NCI-H748 (cell line): ENCODE results near the gene PCGF3.
A peak's percentile ranks its signal among the peaks of the same experiment; 100 is the strongest.
"Not testable (repeated sequence)": the region's sequence is repeated elsewhere in the genome, so short reads cannot be mapped to it uniquely, and the experiment has no call there.

ENCODE experiments used
- DNase-seq: peaks from one replicate; lab custom pipeline; 2025; ENCODE audit not compliant: unreplicated experiment; lab: John Stamatoyannopoulos, UW

Gene PCGF3

DNA sequence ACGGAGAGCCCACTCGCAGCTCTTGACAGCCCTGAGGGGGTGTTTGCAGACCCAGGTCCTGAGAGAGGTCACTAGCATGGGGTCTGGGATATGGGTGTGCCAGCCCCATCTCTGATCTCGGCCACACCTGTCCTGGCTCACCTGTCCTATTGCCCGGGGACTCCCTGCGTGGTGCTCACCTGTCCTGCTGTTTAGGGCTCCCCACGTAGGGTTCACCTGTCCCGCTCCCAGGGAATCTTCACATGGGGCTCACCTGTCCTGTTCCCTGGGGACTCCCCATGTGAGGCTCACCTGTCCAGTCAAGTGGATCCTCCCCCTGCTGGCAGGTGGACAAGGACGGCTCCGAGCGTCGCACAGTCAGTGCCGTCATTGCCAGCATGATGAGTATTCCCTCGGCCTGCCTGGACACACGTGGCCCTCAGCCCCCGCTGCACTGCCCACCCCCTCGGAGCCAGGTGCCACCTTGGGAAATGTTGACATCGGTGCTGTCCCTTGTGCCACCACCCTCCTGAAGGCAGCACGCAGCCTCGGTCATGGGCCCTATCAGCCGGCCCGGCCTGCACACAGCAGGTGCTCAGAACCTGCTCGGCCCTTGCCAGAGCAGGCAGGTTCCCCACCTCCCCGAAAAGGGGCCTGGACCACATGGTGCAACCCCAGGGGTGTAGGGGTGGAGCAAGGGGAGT, 23.0 kb upstream of the PCGF3 start:
- peak; percentile 38 for DNase-seq

GRCh38 chr4:683247-683897, 22.3 kb upstream of the PCGF3 start:
- no peak for DNase-seq

GRCh38 chr4:683982-684622, 21.5 kb upstream of the PCGF3 start:
- peak; percentile 34 for DNase-seq

DNA sequence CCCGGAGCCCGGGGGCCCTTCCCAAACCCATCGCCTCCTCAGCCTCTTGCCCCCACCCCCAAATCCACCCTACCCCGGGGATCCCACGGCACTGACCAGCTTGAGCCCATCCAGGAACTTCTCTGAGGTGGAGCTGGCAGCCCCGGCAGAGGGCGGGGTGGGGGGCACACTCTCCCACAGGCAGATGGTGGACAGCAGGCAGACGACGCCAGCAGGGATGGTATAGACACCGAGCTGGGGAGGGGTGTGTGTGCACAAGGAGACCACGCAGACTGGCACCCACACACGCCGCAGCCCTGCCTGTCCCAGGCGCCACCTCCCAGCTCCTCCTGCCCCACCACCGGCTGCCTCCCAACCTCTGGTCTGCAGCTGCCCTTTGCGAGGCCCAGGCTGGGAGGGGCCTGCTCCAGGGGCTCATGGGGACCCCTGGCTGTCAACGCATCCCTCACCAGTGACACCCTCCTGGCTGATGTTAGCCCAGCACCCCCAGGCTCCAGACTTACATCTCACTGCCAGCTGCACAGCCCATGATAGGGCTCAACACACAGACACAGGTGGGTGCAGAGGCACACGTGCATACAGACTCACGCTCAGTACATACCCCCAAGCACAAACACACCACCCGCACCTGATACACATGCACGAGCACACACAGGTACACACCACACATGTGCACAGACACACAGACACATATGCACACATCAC, 20.9 kb upstream of the PCGF3 start:
- DNase-seq, result no peak

GRCh38 chr4:685679-686412, 19.8 kb upstream of the PCGF3 start:
- DNase-seq, result no peak

DNA sequence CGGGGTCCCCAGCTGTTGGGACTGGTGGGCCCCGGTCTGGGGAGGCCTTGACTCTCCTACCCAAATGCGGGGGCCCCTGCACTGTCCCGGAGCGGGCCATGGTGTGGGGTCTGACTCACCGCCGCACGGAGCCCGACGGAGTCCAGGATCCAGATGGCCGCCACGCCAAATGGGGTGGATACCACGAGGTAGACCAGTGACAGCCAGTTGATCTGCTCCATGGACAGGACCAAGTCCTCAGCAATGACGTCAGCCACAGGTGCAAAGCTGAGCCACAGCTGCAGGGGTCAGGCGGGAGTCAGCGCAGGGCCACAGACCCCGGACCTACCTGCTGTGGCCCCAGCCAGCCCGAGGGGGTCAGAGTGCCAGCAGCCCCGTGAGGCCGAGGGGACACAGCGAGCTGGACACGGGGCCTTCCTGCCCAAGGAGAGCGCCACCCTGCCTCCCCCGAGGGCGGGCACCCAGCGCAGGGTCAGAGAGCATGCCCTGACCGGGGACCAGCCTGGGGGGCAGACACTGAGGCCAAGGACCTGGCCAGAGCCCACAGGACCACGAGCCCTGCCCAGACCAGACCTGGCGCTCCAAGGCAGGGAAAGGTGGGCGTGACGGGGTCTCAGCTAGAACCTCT, 19.1 kb upstream of the PCGF3 start:
- no peak for DNase-seq

GRCh38 chr4:687048-687970, 18.3 kb upstream of the PCGF3 start:
- DNase-seq, result no peak

DNA sequence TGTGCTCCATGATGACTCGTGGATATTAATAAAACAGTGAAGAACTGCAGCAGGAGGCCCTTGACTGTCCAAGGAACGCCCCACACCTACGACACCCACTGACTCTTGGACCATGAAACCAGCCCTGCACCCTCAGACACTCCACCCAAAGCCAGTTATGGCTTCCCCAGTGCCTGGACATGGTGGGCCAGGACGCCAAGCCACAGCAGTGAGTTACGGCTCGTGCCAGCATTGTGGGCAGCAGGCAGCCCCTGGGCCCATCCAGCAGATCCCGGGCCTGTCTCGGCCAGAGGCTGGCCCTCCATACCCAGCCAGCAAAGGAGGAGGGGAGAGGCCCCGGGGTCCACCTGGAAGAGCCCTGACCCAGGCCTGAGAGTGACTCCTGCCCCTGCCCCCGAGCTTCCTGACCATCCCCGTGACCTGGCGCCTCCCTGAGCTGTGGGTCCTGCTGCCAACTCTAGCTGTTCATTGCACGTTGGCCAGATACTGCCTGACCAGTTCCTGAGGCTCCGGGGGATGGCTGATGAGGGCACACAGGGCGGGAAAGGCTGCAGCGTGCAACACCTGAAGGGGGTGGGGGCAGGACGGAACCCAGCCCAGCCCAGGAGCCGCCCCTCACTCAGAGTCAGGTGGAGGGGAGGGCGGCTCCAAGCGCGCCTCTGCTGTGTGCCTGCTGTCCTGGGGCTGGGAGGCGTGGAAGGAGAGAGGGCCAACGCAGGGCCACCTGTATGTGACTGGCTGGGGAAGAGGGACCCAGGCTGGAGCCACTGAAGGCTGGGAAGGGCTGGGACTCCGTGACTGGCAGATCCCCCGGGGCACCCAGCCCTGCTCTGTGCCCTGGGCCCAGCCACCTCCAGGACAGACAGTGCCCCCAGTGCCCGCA, 17.4 kb upstream of the PCGF3 start:
- no peak for DNase-seq

DNA sequence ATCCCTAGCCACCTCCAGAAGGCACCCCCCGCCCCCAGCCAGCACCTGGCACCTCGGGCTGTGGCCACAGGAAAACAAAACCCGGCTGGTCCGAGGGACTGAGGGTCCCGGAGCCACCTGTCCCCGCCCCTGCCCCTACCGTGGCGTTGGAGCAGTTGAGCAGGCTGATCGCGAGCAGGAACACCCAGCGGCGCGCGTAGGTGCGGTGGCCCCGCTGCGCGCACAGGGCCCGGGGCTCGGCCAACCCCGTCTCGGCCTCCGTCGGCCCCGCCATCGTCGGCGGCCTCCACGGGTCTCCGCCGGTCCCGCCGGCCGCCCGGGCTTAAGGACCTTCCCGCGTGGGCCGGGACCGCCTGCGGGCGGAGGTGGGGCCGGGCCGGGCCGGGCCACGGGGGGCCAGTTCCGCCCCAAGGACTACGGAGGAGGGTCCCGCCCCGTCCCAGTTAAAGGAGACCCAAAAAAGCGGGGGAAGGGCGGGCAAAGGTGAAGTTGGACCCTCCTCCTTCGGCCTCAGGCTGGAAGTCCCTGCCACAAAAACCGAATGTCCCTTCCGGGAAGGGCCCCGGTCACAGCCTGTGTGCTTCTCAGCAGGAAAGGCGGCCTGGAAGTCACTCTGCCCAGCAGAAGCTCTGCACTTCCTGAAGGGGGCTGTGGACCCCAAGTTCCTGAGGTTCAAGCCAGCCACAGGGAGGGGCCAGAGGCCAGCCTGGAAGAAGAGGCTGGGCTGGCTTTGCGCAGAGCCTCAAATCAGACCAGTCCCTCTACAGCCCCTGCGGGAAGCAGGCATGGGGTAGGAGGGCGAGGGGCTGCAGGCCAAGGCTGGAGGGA, 16.6 kb upstream of the PCGF3 start, which contains the start of gene SLC49A3:
SLC49A3 (minus strand) TSS at position 298 of the 828 bp plus-strand sequence; CDS start at position 274, 24 bp downstream.
- no peak for DNase-seq

DNA sequence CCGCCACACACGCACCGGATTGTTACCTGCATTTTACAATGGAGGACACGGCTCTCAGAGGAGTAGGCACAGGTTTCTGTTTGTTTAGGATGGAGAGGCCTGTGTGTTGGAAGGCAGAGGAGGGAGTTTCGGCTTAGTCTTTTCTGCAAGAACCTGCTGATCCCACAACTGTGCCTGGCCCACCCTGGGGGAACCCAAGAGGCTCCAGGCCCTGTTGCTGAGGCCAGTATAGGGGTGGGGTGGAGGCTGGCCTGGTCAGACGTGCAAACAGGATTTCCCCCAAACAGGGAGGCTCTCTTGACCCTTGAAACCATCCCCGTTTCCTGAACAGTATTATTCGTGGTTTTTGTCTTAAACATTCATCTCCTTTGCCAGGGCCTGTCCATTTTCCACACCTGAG, 15.9 kb upstream of the PCGF3 start:
- no peak for DNase-seq

DNA sequence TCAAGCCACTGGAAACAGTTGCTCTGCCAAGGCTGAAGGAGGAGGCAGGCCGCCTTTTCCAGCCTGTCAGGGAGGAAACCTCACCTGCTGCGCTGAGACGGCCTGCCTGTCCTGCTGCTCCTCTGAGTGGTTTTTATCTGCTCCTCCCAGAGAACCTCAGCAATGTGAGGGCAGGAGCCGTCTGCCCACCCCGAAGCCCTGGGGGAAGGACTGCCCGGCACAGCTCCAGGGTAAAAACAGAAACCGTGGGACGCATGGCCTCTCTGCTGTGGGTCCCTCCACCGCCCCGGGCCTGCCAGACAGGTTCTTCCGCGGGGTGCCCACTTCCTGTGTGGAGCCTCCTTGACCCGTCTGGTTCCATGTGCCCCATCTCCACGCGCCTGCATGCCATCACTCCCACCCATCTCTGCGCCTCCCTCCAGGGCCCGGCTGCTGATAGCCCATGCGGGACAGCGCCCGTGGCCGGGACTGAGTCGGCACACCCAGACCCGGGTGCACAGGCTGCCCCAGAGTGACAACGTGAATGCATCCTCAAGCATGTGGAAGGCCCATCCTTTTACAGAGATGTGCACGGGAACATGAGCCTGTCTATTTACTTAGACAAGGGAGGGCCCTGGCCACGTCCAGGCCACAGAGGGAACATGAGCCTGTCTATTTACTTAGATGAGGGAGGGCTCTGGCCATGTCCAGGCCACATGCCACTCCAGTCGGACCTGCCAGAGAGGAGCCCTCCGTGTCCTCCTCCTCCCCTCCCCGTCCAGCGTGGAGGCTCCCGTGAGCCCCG, 12.7 kb upstream of the PCGF3 start:
- no peak for DNase-seq

DNA sequence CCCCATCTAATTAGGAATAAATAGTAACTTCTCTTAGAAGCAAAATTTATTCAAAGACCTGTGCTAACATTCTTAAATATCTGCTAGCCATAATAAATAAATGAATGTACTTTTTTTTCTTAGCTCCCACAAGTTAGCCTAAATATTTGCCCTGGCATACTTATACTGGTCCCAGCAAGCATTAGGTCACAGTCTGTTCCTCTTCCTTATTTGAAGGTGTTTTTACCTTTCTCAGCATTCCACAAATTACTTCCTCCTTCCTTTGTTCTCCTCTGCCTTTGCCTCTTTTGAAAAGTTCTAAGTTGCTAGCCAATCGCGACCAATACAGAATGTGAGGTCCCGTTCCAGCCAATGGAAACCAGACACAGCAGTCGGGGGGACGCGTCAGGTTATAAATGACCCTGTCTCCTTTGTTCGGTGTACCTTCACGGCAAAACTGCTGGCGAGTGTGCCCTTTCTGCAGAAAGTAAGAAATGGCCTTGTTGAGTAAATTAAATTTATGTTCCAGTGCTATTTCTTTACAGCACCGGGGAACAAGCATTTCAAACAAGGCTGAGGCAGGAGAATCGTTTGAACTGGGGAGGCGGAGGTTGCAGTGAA, 11.2 kb upstream of the PCGF3 start:
- DNase-seq, result not testable (repeated sequence)

DNA sequence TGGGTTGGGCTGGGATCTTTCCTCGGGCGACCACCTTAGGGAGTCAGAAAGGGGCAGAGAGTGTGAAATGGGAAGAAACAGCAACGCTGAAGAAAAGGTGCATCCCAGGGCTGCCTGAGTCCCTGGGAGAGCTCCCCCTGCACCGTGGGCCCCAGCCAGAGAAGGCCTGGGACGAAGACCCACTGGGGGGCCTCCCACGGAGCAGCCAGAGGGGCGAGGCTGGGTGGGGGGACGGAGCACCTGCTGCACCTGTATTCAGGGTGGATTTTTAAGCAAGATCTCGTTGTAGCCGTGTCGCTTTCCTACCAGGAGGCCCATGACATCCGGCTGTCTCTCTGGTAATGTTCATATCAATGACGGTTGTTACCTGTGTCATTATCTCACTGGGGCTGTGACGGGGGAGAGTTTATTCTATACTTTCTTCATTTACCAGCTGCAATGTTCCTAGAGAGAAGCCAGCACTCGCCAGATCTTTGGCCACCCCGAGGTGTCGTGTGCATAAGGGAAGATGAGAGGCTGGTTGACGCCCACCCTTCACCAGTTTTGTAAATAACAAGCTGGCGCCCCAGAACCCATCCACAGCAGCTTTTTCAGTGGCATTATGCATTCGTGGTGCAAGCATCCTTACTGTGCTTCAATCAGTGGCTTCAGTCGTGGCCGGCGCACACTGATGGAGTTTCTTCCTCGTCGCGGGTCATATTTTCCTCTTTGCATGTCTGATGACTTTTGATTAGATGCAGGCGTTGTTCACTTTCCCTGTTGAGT, 5.6 kb upstream of the PCGF3 start:
- no peak for DNase-seq

- DNase-seq, result no peak
Measured at GRCh38 chr4:700587-701264, 4.9 kb upstream of the PCGF3 start.

- no peak for DNase-seq
Measured at GRCh38 chr4:702618-703048, 3.0 kb upstream of the PCGF3 start.
